ENCODE data around the gene GOLGA6A. TPM values are rescaled to one million over a fixed set of nuclear protein-coding genes. Genes with fewer than 3 reads are reported as not detected.
"Not testable (repeated sequence)": the region's sequence is repeated elsewhere in the genome, so short reads cannot be mapped to it uniquely, and the experiment has no call there.

The GOLGA6A gene
- polyA plus RNA-seq (2013, experiment 1 of 2) = 1.6 TPM
- 3.2 TPM for polyA plus RNA-seq (2013, experiment 2 of 2)

GRCh38 chr15:74082450-74082849 lies at the start of gene GOLGA6A:
GOLGA6A (minus strand) TSS chr15:74082550; CDS start chr15:74082509, 41 bp downstream.
- not testable (repeated sequence) for H3K4me3 ChIP-seq (ENCODE audit: low read length); H3K27me3 ChIP-seq (ENCODE audit: insufficient read depth, low read length); H3K27ac ChIP-seq (ENCODE audit: low read depth, low read length); H3K9ac ChIP-seq (ENCODE audit: low read depth, low read length); H3K4me1 ChIP-seq (ENCODE audit: insufficient read depth, low read length); H3K9me3 ChIP-seq (ENCODE audit: insufficient read depth, low read depth, low read length); H3K36me3 ChIP-seq (ENCODE audit: insufficient read depth, low read length)
- WGBS = no CpG with 5 or more reads among the region's 7 CpGs

DNA sequence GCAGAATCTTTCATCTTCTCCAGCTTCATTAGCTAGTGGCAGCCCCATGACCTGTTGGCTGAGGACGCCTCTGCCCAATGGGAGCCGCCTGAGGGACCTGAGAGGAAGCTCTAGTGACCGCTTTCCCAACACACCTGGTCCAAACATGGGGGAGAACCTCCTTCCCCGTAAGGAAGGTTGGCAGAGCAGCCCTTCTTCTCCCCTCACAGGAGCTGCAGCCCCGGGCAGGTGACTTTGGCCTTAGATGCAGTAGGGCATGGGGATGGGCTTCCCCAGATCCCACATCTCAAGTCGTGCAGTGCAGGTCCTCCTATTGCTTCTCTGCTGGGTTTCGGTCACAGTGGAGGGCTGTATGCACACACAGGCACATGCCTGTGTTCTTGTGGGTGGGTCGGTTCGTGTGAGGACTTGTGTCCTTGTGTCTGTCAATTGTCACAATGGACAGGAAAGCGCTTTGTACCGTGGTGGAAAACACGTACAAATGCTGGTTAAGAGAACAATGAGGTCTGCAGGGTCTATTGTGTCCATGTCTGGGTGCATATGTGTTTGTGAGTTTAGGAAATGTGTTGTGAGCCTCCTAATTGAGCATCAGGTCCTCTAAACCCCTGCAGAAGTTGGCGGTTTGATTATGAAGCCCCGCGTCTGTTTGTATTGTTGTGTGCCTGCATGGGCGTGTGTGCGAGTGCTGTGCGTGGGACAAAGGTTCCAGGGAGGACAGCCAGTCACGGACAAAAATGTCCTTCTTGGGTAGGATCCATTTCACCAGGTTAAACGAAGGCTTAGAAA lies 49.5 kb upstream of the GOLGA6A start:
- Histone ChIP-seq H3K27ac (ENCODE audit: low read depth, low read length) (no peak overlapping the region), H3K9me3 (ENCODE audit: insufficient read depth, low read depth, low read length) (no peaks in the 10 kb centered on the region; the same call in 1 of the 2 replicates), H3K9ac (ENCODE audit: low read depth, low read length) (no peak overlapping the region), H3K4me3 (ENCODE audit: low read length) (no peak overlapping the region), H3K4me1 (ENCODE audit: insufficient read depth, low read length) (peaks cover 19% of the 10 kb centered on the region), H3K36me3 (ENCODE audit: insufficient read depth, low read length) (no peaks in the 10 kb centered on the region), H3K27me3 (ENCODE audit: insufficient read depth, low read length) (peaks cover 98% of the 10 kb centered on the region)
- 24% methylated on average over 20 of the region's 20 CpGs for WGBS

DNA sequence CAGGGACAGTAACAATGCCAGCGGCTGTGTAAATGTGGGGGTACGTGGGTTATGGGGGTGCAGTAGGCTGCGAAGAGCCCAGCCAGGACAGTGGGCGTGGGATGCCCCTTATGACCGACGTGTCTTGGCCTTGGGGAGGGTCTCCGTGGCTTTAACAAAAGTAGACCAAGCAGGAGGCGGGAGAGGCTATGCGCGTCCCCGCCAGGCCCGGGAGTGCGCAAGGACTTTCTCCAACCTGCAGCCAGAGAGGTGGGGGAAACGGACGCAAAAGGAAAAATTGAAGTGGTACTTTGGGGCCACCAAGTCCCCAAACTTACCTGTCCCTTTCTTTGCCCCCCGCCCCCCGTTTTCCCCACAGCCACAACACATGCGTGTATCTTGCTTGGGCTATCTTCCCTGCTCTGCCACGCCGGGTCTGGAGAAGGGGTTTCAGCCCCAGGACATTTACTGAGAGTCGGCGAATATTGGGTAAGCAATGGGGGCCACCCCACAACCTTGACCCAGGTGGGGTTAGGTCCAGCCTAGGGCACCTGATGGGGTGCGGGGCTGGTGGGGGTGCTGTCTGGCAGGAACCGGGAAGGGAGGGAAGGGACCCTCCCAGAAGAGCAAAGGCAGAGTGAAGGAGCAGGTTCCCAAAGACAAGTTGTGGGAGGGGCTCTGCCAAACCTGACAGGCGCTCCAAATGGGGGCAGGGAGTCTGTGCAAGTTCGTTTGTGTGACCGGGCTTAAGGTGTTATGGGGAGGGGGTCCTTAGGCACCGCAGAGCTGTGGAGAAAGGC lies 48.7 kb upstream of the GOLGA6A start:
- 4% methylated on average over 28 of the region's 28 CpGs for WGBS
- no peak overlapping the region for H3K9ac ChIP-seq (ENCODE audit: low read depth, low read length)
- no peak overlapping the region for H3K27ac ChIP-seq (ENCODE audit: low read depth, low read length)
- H3K27me3 ChIP-seq (ENCODE audit: insufficient read depth, low read length) = peaks cover 99% of the 10 kb centered on the region
- H3K36me3 ChIP-seq (ENCODE audit: insufficient read depth, low read length) = no peaks in the 10 kb centered on the region
- H3K4me3 ChIP-seq (ENCODE audit: low read length) = peak overlapping the region; percentile 30
- H3K9me3 ChIP-seq (ENCODE audit: insufficient read depth, low read depth, low read length) = no peaks in the 10 kb centered on the region; the same call in 1 of the 2 replicates
- peaks cover 16% of the 10 kb centered on the region; the same call in 1 of the 2 replicates for H3K4me1 ChIP-seq (ENCODE audit: insufficient read depth, low read length)

DNA sequence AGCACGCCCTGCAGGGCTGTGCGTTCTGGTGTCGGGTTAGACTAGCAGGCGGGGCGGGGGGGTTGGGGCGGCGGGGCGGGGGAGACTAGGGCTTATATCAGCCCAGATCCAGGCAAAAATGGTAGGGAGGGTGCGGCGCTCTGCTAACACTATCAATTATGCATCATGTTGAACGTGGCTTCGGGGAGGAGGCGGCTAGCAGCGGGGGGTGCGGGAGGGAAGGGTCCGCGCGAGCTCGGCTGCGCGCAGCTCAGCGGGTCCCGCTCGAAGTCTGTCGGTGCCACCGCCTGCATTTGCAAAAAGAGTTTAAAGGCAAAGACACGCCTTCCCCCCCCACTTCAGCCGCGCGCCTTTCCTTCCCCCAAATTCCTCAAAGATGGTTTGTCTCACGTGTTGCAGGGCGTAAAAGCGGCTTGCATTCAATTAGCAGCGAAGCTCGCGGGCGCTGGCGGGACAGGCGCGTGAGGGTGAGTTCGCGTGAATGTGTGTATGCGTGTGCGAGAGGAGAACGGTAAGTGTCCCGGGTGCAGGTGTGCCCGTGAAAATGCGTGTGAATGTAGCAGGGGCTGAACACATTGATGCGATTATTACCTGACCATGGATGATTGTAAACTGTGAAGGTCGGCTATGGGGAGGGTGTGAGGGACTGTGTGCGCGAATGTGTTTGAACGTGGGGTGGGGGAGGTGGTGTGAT lies 48.0 kb upstream of the GOLGA6A start, which contains the start of gene ISLR2:
Gene ISLR2 (plus strand): TSS at position 432 of the 694 bp plus-strand sequence. CDS start 2,169 bp downstream, outside the sequence.
- Histone ChIP-seq H3K36me3 (ENCODE audit: insufficient read depth, low read length) (no peaks in the 10 kb centered on the region), H3K4me1 (ENCODE audit: insufficient read depth, low read length) (peaks cover 16% of the 10 kb centered on the region; the same call in 1 of the 2 replicates), H3K27ac (ENCODE audit: low read depth, low read length) (no peak within 1 kb of the TSS), H3K4me3 (ENCODE audit: low read length) (peak within 1 kb of the TSS; percentile 49), H3K27me3 (ENCODE audit: insufficient read depth, low read length) (peaks cover 99% of the 10 kb centered on the region), H3K9ac (ENCODE audit: low read depth, low read length) (no peak within 1 kb of the TSS), H3K9me3 (ENCODE audit: insufficient read depth, low read depth, low read length) (no peaks in the 10 kb centered on the region; the same call in 1 of the 2 replicates)
- under 1% methylated on average over 47 of the region's 53 CpGs for WGBS

GRCh38 chr15:74129586-74130154 lies 47.3 kb upstream of the GOLGA6A start:
- Histone ChIP-seq H3K4me1 (ENCODE audit: insufficient read depth, low read length) (0 out of 2 replicates have a peak, but pooled peaks cover 12% of the 10 kb centered on the region), H3K9ac (ENCODE audit: low read depth, low read length) (no peak overlapping the region), H3K4me3 (ENCODE audit: low read length) (peak overlapping the region; percentile 49), H3K27ac (ENCODE audit: low read depth, low read length) (no peak overlapping the region), H3K36me3 (ENCODE audit: insufficient read depth, low read length) (no peaks in the 10 kb centered on the region), H3K27me3 (ENCODE audit: insufficient read depth, low read length) (peaks cover 96% of the 10 kb centered on the region), H3K9me3 (ENCODE audit: insufficient read depth, low read depth, low read length) (no peaks in the 10 kb centered on the region; the same call in 1 of the 2 replicates)
- WGBS = 1% methylated on average over 40 of the region's 40 CpGs

DNA sequence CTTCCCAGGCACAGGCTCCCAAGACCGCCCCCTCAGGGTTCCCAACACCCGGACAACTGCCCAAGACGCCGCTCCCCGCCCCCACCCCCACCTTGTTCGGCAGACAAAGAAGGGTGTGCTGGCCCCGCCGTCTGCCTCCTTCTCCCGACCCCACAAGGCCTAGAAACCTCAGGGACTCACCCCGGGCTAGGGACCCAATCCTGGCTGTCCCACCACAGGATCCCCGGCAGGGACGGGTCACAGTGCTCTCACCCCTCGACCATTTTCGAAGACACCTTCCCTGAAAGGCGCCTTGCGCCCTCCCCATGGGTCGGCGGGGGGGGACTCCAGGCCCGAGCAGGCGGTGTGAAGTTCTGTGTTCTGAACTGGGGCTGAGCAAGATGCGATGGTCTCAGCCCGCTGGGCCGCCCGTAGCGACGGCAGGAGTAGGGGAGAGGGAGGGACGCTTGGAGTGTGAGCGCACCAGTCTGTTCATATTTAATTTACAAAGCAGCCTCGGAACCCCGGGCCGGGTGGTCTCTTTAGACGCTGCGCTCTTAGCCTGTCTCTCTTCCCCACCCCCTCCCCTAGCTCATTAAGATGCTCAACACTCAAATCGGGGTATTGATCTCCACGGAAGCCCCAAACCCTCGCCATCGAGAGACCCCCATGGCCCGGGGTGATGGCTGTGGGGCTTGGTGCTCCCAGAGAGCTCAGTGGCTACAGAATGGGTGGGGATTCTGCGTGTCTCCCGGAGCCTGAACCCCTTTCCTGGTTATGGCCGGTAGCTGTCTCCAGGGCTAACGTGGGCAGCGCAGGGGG lies 46.6 kb upstream of the GOLGA6A start:
- Histone ChIP-seq H3K27ac (ENCODE audit: low read depth, low read length) (no peak overlapping the region), H3K36me3 (ENCODE audit: insufficient read depth, low read length) (no peaks in the 10 kb centered on the region), H3K9ac (ENCODE audit: low read depth, low read length) (no peak overlapping the region), H3K27me3 (ENCODE audit: insufficient read depth, low read length) (peaks cover 92% of the 10 kb centered on the region), H3K4me1 (ENCODE audit: insufficient read depth, low read length) (0 out of 2 replicates have a peak, but pooled peaks cover 12% of the 10 kb centered on the region), H3K9me3 (ENCODE audit: insufficient read depth, low read depth, low read length) (no peaks in the 10 kb centered on the region; the same call in 1 of the 2 replicates), H3K4me3 (ENCODE audit: low read length) (peak overlapping the region; percentile 49)
- WGBS = under 1% methylated on average over 43 of the region's 43 CpGs

DNA sequence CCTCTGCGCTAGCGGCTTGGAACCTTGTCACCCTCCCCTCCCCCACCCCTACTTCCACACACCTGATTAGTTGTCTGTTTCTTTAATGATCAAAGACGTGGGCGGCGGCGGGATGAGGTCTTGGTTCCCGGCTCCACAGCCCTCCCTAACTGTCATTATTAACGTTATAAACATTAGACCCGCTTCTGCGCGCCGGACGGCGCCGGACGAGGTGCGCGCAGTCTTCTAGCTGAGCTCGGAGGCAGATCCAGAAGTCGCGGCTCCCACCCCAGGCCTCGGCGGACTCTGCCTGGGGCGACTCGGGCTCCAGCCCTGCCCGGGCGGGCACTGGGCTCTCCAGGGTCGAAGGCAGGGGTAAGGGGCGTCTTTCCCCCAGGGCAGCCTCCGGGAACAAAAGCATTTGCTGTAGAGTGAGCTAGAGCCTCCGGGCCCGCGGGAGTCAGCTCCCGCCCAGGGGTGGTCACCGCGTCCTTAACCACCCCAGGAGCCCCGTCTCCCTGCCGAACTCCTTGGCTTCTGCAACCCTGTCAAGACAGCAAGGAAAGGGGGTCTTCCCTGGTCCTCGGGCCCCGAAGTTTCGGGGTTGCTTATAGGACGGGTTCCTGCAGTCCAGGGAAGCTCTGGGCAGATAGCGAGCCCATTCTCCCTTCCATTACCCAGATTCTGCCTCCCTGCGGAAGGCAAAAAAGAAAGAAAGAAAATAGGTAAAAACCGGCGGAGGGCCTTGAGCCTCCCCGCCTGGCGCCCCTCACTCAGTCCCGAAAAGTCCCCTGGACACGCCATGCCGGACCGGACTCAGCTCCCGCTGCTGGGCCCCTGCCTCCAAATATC lies 45.8 kb upstream of the GOLGA6A start:
- no peak overlapping the region for H3K27ac ChIP-seq (ENCODE audit: low read depth, low read length)
- no peak overlapping the region for H3K9ac ChIP-seq (ENCODE audit: low read depth, low read length)
- no peaks in the 10 kb centered on the region for H3K36me3 ChIP-seq (ENCODE audit: insufficient read depth, low read length)
- WGBS = 1% methylated on average over 52 of the region's 53 CpGs
- peaks cover 85% of the 10 kb centered on the region for H3K27me3 ChIP-seq (ENCODE audit: insufficient read depth, low read length)
- peak overlapping the region; percentile 49 for H3K4me3 ChIP-seq (ENCODE audit: low read length)
- peaks cover 14% of the 10 kb centered on the region; the same call in 1 of the 2 replicates for H3K4me1 ChIP-seq (ENCODE audit: insufficient read depth, low read length)
- H3K9me3 ChIP-seq (ENCODE audit: insufficient read depth, low read depth, low read length) = no peaks in the 10 kb centered on the region; the same call in 1 of the 2 replicates

GRCh38 chr15:74127255-74127953 lies 45.1 kb upstream of the GOLGA6A start:
- WGBS = 14% methylated on average over 44 of the region's 44 CpGs
- Histone ChIP-seq H3K4me1 (ENCODE audit: insufficient read depth, low read length) (peaks cover 21% of the 10 kb centered on the region), H3K27ac (ENCODE audit: low read depth, low read length) (no peak overlapping the region), H3K9ac (ENCODE audit: low read depth, low read length) (no peak overlapping the region), H3K9me3 (ENCODE audit: insufficient read depth, low read depth, low read length) (no peaks in the 10 kb centered on the region), H3K27me3 (ENCODE audit: insufficient read depth, low read length) (peaks cover 77% of the 10 kb centered on the region), H3K4me3 (ENCODE audit: low read length) (peak overlapping the region; percentile 49), H3K36me3 (ENCODE audit: insufficient read depth, low read length) (no peaks in the 10 kb centered on the region)

- H3K4me1 ChIP-seq (ENCODE audit: insufficient read depth, low read length) = peaks cover 19% of the 10 kb centered on the region
- WGBS = 83% methylated on average over 5 of the region's 7 CpGs
Measured at GRCh38 chr15:74124759-74125158, 42.4 kb upstream of the GOLGA6A start.

More at GRCh38 chr15:74124759-74125158, 42.4 kb upstream of the GOLGA6A start:
- no peak overlapping the region for H3K4me3 ChIP-seq (ENCODE audit: low read length)
- H3K36me3 ChIP-seq (ENCODE audit: insufficient read depth, low read length) = no peaks in the 10 kb centered on the region
- H3K9me3 ChIP-seq (ENCODE audit: insufficient read depth, low read depth, low read length) = no peaks in the 10 kb centered on the region
- no peak overlapping the region for H3K9ac ChIP-seq (ENCODE audit: low read depth, low read length)
- H3K27me3 ChIP-seq (ENCODE audit: insufficient read depth, low read length) = peaks cover 57% of the 10 kb centered on the region
- no peak overlapping the region for H3K27ac ChIP-seq (ENCODE audit: low read depth, low read length)
